ENCODE results near the gene CRIP3. TPM values are rescaled to one million over a fixed set of nuclear protein-coding genes. Genes with fewer than 3 reads are reported as not detected.
A peak's percentile ranks its signal among the peaks of the same experiment; 100 is the strongest.

Gene CRIP3
- total and polyA plus RNA-seq, 2 of the 13 experiments (the other 11 are each of a cell fraction or from before 2014, with no cell fraction given): 6.3 to 9.3 TPM

GRCh38 chr6:43274127-43274915 lies 34.3 kb downstream of the CRIP3 start (continued):
- TF ChIP-seq U2AF1 (optimal IDR thresholded peaks at IDR 0.05; ENCODE audit: low read depth, low read length) (no peak), TEF (CRISPR knock-in tag; IDR thresholded peaks at IDR 0.05) (no peak), JUND (CRISPR knock-in tag; IDR thresholded peaks at IDR 0.05) (no peak), ZNF558 (CRISPR knock-in tag; IDR thresholded peaks at IDR 0.05; ENCODE audit: borderline replicate concordance) (no peak), ZNF709 (CRISPR knock-in tag; IDR thresholded peaks at IDR 0.05) (no peak), TCF12 (IDR thresholded peaks at IDR 0.05) (no peak), TCF12 (CRISPR knock-in tag; IDR thresholded peaks at IDR 0.05) (no peak), ZSCAN29 (CRISPR knock-in tag; conservative IDR thresholded peaks at IDR 0.05) (no peak), ZSCAN22 (CRISPR knock-in tag; IDR thresholded peaks at IDR 0.05) (no peak), HNRNPL (IDR thresholded peaks at IDR 0.05; ENCODE audit: low read depth, low read length) (no peak), MTA3 (CRISPR knock-in tag; IDR thresholded peaks at IDR 0.05) (no peak), FUBP1 (CRISPR knock-in tag; IDR thresholded peaks at IDR 0.05; ENCODE audit: borderline replicate concordance) (no peak), NFATC3 (CRISPR knock-in tag; IDR thresholded peaks at IDR 0.05) (no peak), ZNF143 (CRISPR knock-in tag; IDR thresholded peaks at IDR 0.05) (no peak), HNF4G (IDR thresholded peaks at IDR 0.05; ENCODE audit: borderline replicate concordance, low read depth, low read length) (no peak), HNF4G (CRISPR knock-in tag; IDR thresholded peaks at IDR 0.05; ENCODE audit: borderline replicate concordance, low read depth) (no peak), YY1 (IDR thresholded peaks at IDR 0.05; ENCODE audit: insufficient read depth, insufficient replicate concordance, low read depth, low read length) (peak; percentile 31), ZBTB3 (CRISPR knock-in tag; IDR thresholded peaks at IDR 0.05; ENCODE audit: borderline replicate concordance, low read depth) (no peak), PRMT3 (CRISPR knock-in tag; IDR thresholded peaks at IDR 0.05; ENCODE audit: borderline replicate concordance, low read depth) (no peak), TARDBP (CRISPR knock-in tag; IDR thresholded peaks at IDR 0.05) (peak; percentile 85; the same call in 1 of the 2 replicates)
- TF ChIP-seq, protein P1, sequence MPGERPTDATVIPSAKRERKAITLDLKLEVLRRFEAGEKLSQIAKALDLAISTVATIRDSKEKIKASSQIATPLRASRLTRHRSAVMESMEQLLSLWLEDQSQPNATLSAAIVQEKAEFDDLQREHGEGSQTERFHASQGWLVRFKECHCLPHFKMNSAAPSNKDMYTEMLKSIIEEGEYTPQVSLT (CRISPR knock-in tag; IDR thresholded peaks at IDR 0.05; ENCODE audit: borderline replicate concordance, low read depth): no peak
- TF ChIP-seq, protein P2, sequence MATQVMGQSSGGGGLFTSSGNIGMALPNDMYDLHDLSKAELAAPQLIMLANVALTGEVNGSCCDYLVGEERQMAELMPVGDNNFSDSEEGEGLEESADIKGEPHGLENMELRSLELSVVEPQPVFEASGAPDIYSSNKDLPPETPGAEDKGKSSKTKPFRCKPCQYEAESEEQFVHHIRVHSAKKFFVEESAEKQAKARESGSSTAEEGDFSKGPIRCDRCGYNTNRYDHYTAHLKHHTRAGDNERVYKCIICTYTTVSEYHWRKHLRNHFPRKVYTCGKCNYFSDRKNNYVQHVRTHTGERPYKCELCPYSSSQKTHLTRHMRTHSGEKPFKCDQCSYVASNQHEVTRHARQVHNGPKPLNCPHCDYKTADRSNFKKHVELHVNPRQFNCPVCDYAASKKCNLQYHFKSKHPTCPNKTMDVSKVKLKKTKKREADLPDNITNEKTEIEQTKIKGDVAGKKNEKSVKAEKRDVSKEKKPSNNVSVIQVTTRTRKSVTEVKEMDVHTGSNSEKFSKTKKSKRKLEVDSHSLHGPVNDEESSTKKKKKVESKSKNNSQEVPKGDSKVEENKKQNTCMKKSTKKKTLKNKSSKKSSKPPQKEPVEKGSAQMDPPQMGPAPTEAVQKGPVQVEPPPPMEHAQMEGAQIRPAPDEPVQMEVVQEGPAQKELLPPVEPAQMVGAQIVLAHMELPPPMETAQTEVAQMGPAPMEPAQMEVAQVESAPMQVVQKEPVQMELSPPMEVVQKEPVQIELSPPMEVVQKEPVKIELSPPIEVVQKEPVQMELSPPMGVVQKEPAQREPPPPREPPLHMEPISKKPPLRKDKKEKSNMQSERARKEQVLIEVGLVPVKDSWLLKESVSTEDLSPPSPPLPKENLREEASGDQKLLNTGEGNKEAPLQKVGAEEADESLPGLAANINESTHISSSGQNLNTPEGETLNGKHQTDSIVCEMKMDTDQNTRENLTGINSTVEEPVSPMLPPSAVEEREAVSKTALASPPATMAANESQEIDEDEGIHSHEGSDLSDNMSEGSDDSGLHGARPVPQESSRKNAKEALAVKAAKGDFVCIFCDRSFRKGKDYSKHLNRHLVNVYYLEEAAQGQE (IDR thresholded peaks at IDR 0.05; ENCODE audit: borderline replicate concordance in 1 of 2, low read depth in 1 of 2, low read length in 2 of 2): no peak
- TF ChIP-seq, protein P3, sequence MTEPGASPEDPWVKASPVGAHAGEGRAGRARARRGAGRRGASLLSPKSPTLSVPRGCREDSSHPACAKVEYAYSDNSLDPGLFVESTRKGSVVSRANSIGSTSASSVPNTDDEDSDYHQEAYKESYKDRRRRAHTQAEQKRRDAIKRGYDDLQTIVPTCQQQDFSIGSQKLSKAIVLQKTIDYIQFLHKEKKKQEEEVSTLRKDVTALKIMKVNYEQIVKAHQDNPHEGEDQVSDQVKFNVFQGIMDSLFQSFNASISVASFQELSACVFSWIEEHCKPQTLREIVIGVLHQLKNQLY (CRISPR knock-in tag; IDR thresholded peaks at IDR 0.05): no peak
